Caki2 (cell line): ENCODE measurements around the gene ORM1. TPM values are rescaled to one million over a fixed set of nuclear protein-coding genes. Genes with fewer than 3 reads are reported as not detected.
"Not testable (repeated sequence)": the region's sequence is repeated elsewhere in the genome, so short reads cannot be mapped to it uniquely, and the experiment has no call there.

ENCODE experiments used
- DNase-seq: peaks from one replicate; pipeline ENCODE4 v3.0.0-alpha.2; 2015; ENCODE audit warnings: low read depth
- in situ Hi-C: cut with HindIII; loops from 2 replicates; pipeline ENCODE4 v1.10.0; 2016; ENCODE audit warnings: low sequenced_read_pairs, low pct_unique_long_range_greater_than_20kb, mixed read lengths
- total RNA-seq: library from RNA; depleted of rRNA; stranded (reverse); fragments of >200 nt; shearing (Covaris generic); gene quantifications from 2 replicates; pipeline ENCODE4 v1.2.3, GENCODE V29; 2014; ENCODE audit warnings: low replicate concordance

Gene ORM1
- total RNA-seq, 1 experiment from 2014 or later, result not detected

DNA sequence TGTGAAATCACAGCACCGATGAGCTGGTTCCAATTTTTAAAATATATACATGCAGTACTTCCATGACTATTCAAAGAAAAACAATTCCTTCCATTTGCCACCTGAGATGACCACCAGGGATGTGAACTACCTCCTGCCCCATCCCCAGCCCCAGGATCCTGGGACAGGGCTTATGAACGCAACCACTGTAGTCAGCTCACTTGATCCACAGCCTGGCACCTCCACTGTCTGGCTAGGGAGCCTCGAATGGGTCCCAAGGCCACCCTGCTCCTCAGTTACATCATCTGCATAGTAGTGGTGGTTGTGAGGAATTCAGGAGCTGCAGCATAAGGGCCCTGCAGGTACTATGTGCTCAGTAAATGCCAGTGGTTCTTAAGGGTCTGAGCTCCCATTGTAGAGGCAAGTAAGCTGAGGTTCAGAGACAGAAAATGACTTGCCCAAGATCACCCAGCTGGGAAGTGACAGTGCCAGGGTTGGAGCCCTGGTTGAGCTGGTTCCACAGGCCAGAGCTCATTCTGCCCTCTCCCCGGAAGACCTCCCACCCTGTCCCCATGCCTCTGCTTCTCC, 9.7 kb downstream of the ORM1 start:
- DNase-seq, in situ Hi-C loops: not testable (repeated sequence)

DNA sequence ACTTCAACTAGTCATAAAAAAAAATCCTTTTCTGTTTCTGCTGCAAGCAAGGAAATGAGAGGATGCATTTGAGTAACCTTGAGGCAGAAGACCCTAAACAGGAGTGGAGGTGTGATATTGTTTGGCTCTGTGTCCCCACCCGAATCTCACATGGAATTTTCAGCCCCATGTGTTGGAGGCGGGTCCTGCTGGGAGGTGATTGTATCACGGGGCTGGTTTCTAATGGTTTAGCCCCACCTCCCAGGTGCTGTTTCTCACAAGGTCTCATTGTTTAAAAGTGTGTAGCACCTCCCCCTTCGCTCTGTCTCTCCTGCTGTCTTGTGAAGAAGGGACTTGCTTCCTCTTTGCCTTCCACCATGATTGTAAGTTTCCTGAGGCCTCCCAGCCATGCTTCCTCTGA, 10.8 kb downstream of the ORM1 start:
- in situ Hi-C loops, result not testable (repeated sequence)

GRCh38 chr9:114334490-114334889, 11.6 kb downstream of the ORM1 start:
- in situ Hi-C loops, result no loop called here
- DNase-seq, result no peak

More for the DNA sequence above, 10.8 kb downstream of the ORM1 start:
- DNase-seq, result not testable (repeated sequence)

DNA sequence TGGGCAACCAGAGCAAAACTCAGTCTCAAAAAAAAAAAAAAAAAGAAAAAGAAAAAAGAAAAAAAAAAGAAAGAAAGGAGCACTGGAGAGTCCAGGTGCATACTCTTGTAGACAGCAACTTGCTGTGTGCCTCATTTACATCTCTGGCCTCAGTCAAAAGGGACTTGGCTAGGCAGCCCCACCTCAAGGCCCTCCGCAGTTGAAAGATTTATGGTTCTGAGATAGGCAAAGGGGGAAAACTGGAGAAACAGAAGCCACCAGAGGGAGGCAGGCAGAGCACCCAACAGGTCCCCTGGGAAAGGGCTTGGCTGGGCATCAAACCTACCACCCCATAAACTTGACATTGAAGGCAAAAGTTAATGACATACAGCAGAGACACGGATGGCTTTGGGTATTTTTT, 12.8 kb downstream of the ORM1 start:
- in situ Hi-C loops, result no loop called here
- no peak for DNase-seq

DNA sequence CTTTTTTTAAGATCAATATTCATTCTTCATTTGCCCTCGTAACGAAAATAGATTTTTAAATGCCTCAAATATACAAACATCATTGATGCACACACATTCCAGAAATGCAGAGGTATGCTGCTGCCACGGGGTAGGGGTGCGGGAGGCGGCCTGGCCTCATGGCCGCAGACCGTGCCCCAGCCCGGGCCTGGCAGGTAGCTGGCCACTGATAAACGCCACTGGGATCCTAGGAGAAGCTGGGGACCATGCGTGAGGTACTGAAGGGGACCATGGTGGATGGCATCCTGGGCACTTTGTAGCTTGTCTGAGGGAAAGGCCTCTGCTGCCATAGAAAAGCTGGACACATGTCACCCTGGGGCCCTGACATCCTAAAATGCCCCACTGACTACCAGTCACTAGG, 13.3 kb downstream of the ORM1 start:
- DNase-seq, result no peak
- in situ Hi-C loops, result no loop called here

GRCh38 chr9:114336699-114337395, 13.9 kb downstream of the ORM1 start:
- no peak for DNase-seq
- in situ Hi-C loops, result no loop called here

GRCh38 chr9:114338187-114338586, 15.3 kb downstream of the ORM1 start:
- DNase-seq, result no peak
- in situ Hi-C loops, result no loop called here

DNA sequence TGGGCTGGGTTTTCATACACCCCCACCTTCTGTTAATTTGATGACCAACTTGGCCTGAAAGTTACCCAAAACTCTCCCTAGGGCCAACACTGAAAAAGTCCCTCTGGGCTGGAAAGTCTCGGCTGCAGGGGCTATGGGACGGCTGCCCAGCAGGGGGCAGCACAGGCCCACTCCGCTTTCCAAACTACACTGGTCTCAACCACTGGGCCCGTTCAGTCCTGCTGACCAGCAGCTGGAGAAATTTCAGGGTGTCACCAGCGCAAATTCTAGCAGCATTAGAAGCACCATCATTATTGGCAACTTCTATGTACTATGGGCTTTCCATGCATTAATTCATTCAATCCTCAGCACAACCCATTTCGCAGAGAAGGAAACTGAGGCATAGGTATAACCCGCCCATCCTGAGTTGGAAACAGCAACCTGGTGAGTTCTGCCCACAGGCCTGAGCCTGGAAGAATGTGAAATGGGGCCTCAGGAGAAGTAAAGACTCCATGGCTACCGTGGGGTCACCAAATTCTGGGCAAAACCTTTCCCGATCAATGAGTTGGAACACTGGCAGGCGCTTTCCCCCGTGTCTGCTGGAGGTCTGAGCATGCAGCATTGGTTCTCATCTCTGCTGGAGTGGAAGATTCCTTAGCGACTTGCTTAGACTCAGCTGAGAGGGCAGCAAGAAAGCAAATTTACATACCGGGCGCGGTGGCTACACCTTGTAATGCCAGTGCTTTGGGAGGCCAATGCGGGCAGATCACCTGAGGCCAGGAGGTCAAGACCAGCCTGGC, 16.4 kb downstream of the ORM1 start:
- peak; percentile 23 for DNase-seq
- in situ Hi-C loops, result no loop called here

DNA sequence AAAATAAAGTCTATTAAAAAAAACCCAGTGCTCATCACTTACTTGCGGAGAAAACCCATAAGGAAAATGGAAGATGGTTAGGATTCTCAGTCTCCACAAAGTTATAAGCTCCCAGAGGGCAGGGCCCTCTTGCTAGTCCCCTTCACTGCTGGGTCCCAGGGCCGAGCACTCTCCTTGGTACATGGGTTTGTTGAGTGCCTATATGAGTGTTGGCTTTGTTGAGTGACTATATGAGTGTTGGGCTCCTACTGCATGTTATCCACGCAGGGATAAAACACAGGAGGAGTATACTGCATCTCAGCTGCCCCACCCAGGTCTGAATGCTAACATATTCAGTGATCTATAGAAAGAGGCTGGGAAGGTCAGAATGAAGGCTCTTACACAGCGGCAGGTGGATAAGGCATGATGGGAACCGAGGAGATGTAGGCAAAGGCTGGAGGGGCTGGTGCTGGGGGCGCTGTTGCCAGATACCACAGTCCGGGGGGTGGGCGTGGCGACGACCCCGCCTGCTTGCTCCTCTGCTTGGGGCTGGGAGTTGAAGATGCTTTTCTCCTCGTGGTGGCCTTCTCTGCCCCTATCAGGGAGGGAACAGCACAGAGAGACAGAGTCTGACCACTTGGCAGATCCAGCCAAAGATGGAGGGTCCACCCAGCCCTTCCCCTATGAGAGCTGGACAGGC, 18.4 kb downstream of the ORM1 start:
- no peak for DNase-seq
- in situ Hi-C loops, result no loop called here

DNA sequence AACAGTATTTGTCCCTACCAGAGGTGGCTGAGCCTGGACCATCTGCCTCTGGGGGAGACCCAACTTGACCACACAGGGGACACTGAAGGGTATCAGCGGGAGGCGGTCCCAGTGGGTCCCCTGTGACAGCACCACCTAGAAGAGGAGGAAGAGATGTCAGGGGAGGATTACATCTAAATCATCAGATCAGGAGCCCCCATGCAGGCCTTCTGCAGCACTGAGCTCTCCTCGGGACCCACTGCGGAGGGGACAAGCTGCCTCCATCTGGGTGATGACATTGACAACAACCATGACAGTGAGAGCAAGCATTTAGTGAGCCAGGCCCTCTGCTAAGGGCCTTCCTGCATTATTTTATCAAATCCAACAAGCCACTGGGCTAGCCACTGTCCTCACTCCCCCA, 19.1 kb downstream of the ORM1 start:
- no peak for DNase-seq
- in situ Hi-C loops, result no loop called here

DNA sequence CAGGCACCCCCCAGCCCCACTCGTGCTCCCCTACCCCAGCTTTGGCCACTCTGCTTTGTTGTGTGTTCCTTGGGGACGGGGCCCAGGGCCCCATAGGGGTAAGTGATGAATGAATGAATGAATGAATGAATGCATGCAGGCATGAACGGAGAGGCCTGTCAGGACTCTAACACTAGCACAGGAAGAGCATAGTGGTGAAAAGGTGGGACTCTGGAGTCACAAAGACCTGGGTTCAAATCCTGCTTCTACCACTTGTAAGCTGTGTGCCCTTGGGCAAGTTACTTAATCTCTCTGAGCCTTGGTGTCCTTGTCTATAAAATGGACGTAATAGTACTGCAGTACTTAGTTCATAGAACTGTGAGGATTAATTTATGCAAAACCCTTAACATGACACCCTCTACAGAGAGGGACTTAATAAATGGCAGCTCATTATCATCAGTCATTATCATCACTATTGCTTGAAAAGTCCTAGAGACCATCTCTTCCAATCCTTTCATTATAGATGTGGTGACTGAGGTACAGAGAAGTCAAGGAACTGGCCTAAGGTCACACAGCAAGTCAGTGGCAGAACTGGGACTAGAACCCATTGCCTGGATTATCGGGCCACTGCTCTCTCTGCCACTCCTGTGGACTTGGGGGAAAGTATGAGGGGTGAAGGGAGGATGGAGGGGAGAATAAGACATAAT, 20.0 kb downstream of the ORM1 start:
- DNase-seq, result no peak
- in situ Hi-C loops, result no loop called here

DNA sequence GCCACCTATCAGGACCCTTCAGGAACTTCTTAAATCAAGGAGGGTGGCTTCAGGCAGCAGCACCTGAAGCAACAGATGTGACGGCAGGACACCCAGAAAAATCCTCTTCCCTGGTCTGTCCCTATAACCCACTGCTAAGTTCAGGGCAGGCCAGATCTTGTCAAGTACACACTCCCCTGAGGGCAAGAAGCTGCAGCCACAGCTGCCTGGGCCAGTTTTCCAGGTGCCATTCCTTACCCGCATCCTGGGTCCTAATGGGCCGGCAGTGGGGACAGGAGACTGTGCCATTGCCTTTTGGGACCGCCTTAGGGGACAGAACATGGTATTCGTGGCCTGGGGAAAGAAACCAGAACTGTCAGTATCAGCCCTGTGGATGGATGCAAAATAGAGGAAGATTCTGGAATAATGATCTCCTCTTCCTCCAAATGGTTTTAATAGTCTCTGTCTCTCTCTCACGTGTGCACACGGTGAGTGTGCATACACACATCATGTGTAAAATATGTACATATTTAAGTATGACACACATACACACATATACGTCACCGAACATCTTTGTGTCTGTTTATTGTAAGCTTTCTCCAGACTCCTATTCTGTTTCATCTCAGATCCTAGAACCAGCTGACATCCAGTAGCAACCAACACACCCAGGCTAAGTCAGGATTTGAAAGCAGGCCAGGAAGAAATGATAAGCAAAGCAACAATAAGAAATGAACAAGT, 20.7 kb downstream of the ORM1 start:
- DNase-seq, result no peak
- in situ Hi-C loops, result no loop called here

GRCh38 chr9:114344188-114344566, 21.3 kb downstream of the ORM1 start:
- no peak for DNase-seq
- in situ Hi-C loops, result no loop called here

DNA sequence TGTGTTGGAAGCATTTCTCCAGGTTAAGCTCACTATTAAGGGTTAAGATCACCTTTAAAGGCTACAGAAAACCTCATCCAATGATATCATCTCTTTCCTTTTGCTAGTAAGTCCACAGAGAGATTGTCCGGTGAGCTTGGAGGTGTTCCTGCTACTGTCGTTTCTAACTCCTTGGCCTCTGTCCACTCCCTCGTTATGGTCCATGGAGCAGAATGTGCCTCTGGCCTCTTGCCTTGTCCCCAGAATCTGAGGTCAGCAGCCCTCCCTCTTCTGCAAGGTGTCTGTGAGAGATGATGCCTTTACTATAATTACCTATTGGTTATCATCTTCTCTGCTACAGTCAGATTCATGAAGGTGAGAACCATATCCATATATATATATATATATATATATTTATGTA, 21.8 kb downstream of the ORM1 start:
- peak; percentile 50 for DNase-seq
- in situ Hi-C loops, result no loop called here

- DNase-seq, result no peak
- in situ Hi-C loops, result no loop called here
These were observed 22.7 kb downstream of the ORM1 start for GRCh38 chr9:114345493-114346065.

GRCh38 chr9:114346146-114346545, 23.2 kb downstream of the ORM1 start:
- in situ Hi-C loops, result no loop called here

GRCh38 chr9:114347675-114348074, 24.8 kb downstream of the ORM1 start:
- no peak for DNase-seq
- in situ Hi-C loops, result no loop called here

More at GRCh38 chr9:114346146-114346545, 23.2 kb downstream of the ORM1 start:
- no peak for DNase-seq
